Trophoblast cell (in vitro differentiated cells and primary cell): ENCODE results near the gene SLIT1.

Experiments
- DNase-seq, 2 donors: peaks; one replicate each; pipeline ENCODE4 v3.0.0-alpha.2; 2016
- H2AFZ ChIP-seq: 2 replicates; pipeline ENCODE4 v1.6.1; 2013; ENCODE audit warnings: low read length, moderate library complexity, mild to moderate bottlenecking; ENCODE audit not compliant: insufficient read depth, poor library complexity
- H2AK5ac ChIP-seq: 2 replicates; pipeline ENCODE4 v1.6.1; 2013; ENCODE audit warnings: mild to moderate bottlenecking, low read length
- H2BK120ac ChIP-seq: 2 replicates; pipeline ENCODE4 v1.6.1; 2013; ENCODE audit warnings: low read length, mild to moderate bottlenecking, moderate library complexity; ENCODE audit not compliant: insufficient read depth, poor library complexity
- H2BK12ac ChIP-seq: 2 replicates; pipeline ENCODE4 v1.6.1; 2013; ENCODE audit warnings: mild to moderate bottlenecking, low read length, moderate library complexity
- H2BK5ac ChIP-seq: 2 replicates; pipeline ENCODE4 v1.6.1; 2013; ENCODE audit warnings: low read length, low read depth, moderate library complexity, mild to moderate bottlenecking; ENCODE audit not compliant: poor library complexity
- H3K14ac ChIP-seq: 2 replicates; pipeline ENCODE4 v1.6.1; 2013; ENCODE audit warnings: mild to moderate bottlenecking, low read length
- H3K18ac ChIP-seq: 2 replicates; pipeline ENCODE4 v1.6.1; 2013; ENCODE audit warnings: mild to moderate bottlenecking, low read length
- H3K23ac ChIP-seq: 2 replicates; pipeline ENCODE4 v1.6.1; 2013; ENCODE audit warnings: low read length
- H3K27ac ChIP-seq: 2 replicates; pipeline ENCODE4 v1.5.1; 2013; ENCODE audit warnings: low read depth, mild to moderate bottlenecking, inconsistent platforms, low read length, moderate library complexity
- H3K27me3 ChIP-seq: 2 replicates; pipeline ENCODE4 v1.6.1; 2013; ENCODE audit warnings: inconsistent platforms, mild to moderate bottlenecking, low read length, moderate library complexity; ENCODE audit not compliant: insufficient read depth
- H3K36me3 ChIP-seq, 2 experiments: 1 replicate in 1 of 2; 2 replicates in 1 of 2; pipeline ENCODE4 v1.6.1; 2013; ENCODE audit warnings: low read length in 2 of 2, mild to moderate bottlenecking in 2 of 2, moderate library complexity in 1 of 2; ENCODE audit not compliant: insufficient read depth in 2 of 2, control insufficient read depth in 1 of 2
- H3K4ac ChIP-seq: 2 replicates; pipeline ENCODE4 v1.6.1; 2013; ENCODE audit warnings: low read depth, mild to moderate bottlenecking, low read length, moderate library complexity
- H3K4me1 ChIP-seq, 2 experiments: 1 replicate in 1 of 2; 2 replicates in 1 of 2; pipeline ENCODE4 v1.6.1; 2013; ENCODE audit warnings: low read length in 2 of 2, mild to moderate bottlenecking in 2 of 2, moderate library complexity in 1 of 2; ENCODE audit not compliant: insufficient read depth in 2 of 2, control insufficient read depth in 1 of 2
- H3K4me2 ChIP-seq: 2 replicates; pipeline ENCODE4 v1.6.1; 2013; ENCODE audit warnings: inconsistent platforms, mild to moderate bottlenecking, low read length, moderate library complexity
- H3K4me3 ChIP-seq: 2 replicates; pipeline ENCODE4 v1.5.1; 2013; ENCODE audit warnings: mild to moderate bottlenecking, low read depth, low read length, inconsistent platforms
- H3K79me1 ChIP-seq: one replicate; pipeline ENCODE4 v1.6.1; 2013; ENCODE audit warnings: low read length
- H3K79me2 ChIP-seq: 2 replicates; pipeline ENCODE4 v1.6.1; 2013; ENCODE audit warnings: low read length, mild to moderate bottlenecking; ENCODE audit not compliant: control insufficient read depth, insufficient read depth, poor library complexity
- H3K9ac ChIP-seq: 2 replicates; pipeline ENCODE4 v1.6.1; 2013; ENCODE audit warnings: mild to moderate bottlenecking, low read length
- H3K9me3 ChIP-seq: 2 replicates; pipeline ENCODE4 v1.6.1; 2013; ENCODE audit warnings: low read depth, mild to moderate bottlenecking, control low read depth, inconsistent platforms, low read length; ENCODE audit not compliant: insufficient read depth
- H4K12ac ChIP-seq: 2 replicates; pipeline ENCODE4 v1.6.1; 2013; ENCODE audit warnings: low read depth, mild to moderate bottlenecking, low read length, moderate library complexity
- H4K8ac ChIP-seq: 2 replicates; pipeline ENCODE4 v1.6.1; 2013; ENCODE audit warnings: low read depth, mild to moderate bottlenecking, low read length, moderate library complexity
- H4K91ac ChIP-seq: one replicate; pipeline ENCODE4 v1.6.1; 2013; ENCODE audit warnings: low read depth, mild to moderate bottlenecking, low read length, moderate library complexity
- WGBS: extraction: QIAGEN DNeasy Blood & Tissue Kit; methylation state at CpG from one replicate; pipeline ENCODE4 v1.1.7; 2013; ENCODE audit warnings: missing lambda C conversion rate; ENCODE audit not compliant: insufficient read length, insufficient coverage; ENCODE audit errors: extremely low coverage; 5-methylcytosine and 5-hydroxymethylcytosine counted together

Gene SLIT1

DNA sequence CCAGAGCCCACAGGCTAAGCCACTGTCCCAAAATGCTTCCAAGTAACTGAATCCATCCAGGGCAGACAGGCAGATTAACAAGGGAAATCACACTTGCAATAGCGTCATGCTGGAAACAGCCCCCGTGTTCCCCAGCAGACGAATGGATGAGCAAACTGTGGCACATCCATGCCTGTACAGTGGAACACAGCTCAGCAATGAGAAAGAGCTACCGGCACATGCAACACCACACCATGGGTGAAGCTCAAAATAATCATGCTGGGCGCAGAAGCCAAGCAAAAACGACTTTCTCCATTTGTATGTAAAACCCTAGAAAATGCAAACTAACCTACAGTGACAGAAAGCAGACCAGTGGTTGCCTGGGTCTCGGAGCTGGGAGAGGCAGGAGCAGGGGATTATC lies 153.1 kb downstream of the SLIT1 start:
- H2AFZ ChIP-seq, result no peak overlapping the region
- H4K12ac ChIP-seq, result no peak overlapping the region
- H3K27ac ChIP-seq, result no peak overlapping the region
- H3K27me3 ChIP-seq, result no peaks in the 10 kb centered on the region
- H3K36me3 ChIP-seq, result no peaks in the 10 kb centered on the region
- DNase-seq, result no peak
- no peaks in the 10 kb centered on the region for H3K9me3 ChIP-seq
- H2AK5ac ChIP-seq, result no peak overlapping the region
- H2BK5ac ChIP-seq, result no peak overlapping the region
- H3K23ac ChIP-seq, result no peak overlapping the region
- no CpG with 5 or more reads among the region's 7 CpGs for WGBS
- peaks cover 0 to 2% of the 10 kb centered on the region in 2 experiments for H3K4me1 ChIP-seq
- H3K14ac ChIP-seq, result no peak overlapping the region
- H3K79me2 ChIP-seq, result no peaks in the 10 kb centered on the region
- no peak overlapping the region for H4K8ac ChIP-seq
- no peak overlapping the region for H3K9ac ChIP-seq
- H3K79me1 ChIP-seq, result no peaks in the 10 kb centered on the region
- no peak overlapping the region for H3K4me2 ChIP-seq
- H4K91ac ChIP-seq, result no peak overlapping the region
- H3K4me3 ChIP-seq, result no peak overlapping the region
- H2BK12ac ChIP-seq, result no peak overlapping the region
- no peak overlapping the region for H3K18ac ChIP-seq
- no peak overlapping the region for H3K4ac ChIP-seq
- H2BK120ac ChIP-seq, result no peak overlapping the region

DNA sequence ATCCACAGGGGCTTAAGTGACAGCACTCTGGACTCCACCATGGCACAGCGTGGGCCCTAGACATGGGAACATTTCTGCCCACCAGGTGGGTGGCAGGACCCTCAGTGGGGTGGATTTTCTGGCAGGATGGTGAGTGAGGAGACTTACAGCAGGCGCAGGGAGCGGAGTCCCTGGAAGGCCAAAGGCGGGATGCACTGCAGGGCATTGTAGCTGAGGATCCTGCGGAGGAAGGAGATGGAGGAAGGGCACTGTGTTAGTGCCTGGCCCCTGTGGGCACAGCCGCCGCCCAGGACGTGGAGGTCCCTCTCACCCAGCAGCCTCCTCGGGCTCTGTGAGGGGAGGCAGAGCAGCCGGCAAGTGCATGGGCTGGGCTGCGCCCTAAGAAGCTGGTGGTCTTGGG lies 154.3 kb downstream of the SLIT1 start:
- Histone ChIP-seq H3K36me3 (no peaks in the 10 kb centered on the region), H3K4me2 (no peak overlapping the region), H4K12ac (no peak overlapping the region), H3K23ac (no peak overlapping the region), H3K4ac (no peak overlapping the region), H4K8ac (no peak overlapping the region), H2AK5ac (no peak overlapping the region), H3K27me3 (no peaks in the 10 kb centered on the region), H3K79me2 (no peaks in the 10 kb centered on the region), H3K4me3 (no peak overlapping the region), H3K9me3 (no peaks in the 10 kb centered on the region), H3K14ac (no peak overlapping the region), H2BK5ac (no peak overlapping the region), H3K9ac (no peak overlapping the region), H3K27ac (no peak overlapping the region), H2BK12ac (no peak overlapping the region), H4K91ac (no peak overlapping the region), H3K18ac (no peak overlapping the region), H3K79me1 (no peaks in the 10 kb centered on the region), H3K4me1 (no peaks in the 10 kb centered on the region), H2AFZ (no peak overlapping the region), H2BK120ac (no peak overlapping the region)
- no peak for DNase-seq
- WGBS, result no CpG with 5 or more reads among the region's 11 CpGs

DNA sequence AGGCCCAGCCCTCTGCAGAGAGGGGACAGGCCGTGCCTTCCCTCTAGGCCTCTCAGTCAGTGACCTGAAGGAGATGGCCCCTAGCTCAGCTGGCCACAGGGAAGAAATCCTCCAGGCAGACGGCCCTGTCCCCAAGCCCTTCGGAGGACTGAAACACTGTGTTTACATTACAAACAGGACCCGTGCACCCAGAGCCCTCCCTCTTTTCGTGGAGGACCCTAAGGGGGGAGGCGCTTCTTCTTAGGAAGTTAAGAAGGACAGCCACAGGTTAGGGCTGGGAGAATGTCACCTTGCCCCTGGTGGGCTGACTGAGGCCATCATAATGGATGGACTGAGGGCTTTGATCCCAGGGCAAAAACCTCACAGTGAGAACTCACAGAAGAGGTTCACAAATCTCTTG lies 154.9 kb downstream of the SLIT1 start:
- no CpG with 5 or more reads among the region's 6 CpGs for WGBS
- Histone ChIP-seq H2AFZ (no peak overlapping the region), H4K8ac (no peak overlapping the region), H3K23ac (no peak overlapping the region), H4K12ac (no peak overlapping the region), H3K4ac (no peak overlapping the region), H3K14ac (no peak overlapping the region), H2AK5ac (no peak overlapping the region), H3K9ac (no peak overlapping the region), H3K4me3 (no peak overlapping the region), H3K27ac (no peak overlapping the region), H3K27me3 (no peaks in the 10 kb centered on the region), H3K4me1 (no peaks in the 10 kb centered on the region), H2BK120ac (no peak overlapping the region), H2BK5ac (no peak overlapping the region), H4K91ac (no peak overlapping the region), H3K79me1 (no peaks in the 10 kb centered on the region), H3K36me3 (no peaks in the 10 kb centered on the region), H3K79me2 (no peaks in the 10 kb centered on the region), H3K18ac (no peak overlapping the region), H2BK12ac (no peak overlapping the region), H3K4me2 (no peak overlapping the region), H3K9me3 (no peaks in the 10 kb centered on the region)
- DNase-seq, result no peak

DNA sequence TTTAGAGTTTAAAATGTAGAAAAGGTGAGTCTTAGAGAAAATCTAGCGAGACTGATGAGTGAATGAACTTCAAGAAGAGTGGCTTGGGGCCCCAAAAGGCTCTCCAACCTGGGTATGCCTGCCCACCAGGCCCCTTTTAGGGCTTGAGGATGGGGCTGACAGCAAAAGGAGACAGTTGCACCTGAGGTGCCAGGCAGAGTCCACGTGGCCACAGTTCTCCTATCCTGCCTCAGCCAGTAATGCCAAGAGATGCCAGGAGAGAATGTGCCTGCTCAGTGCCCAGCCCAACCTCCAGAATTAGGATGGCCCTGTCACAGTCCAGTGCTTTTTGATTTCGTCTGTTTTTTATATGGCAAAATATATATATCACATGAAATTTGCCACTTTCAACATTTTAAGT lies 156.5 kb downstream of the SLIT1 start:
- no peak overlapping the region for H3K4me3 ChIP-seq
- H3K27me3 ChIP-seq, result no peaks in the 10 kb centered on the region
- no peaks in the 10 kb centered on the region for H3K9me3 ChIP-seq
- H3K36me3 ChIP-seq, result no peaks in the 10 kb centered on the region
- H3K14ac ChIP-seq, result no peak overlapping the region
- no peak overlapping the region for H4K91ac ChIP-seq
- H3K23ac ChIP-seq, result no peak overlapping the region
- no peak overlapping the region for H2AK5ac ChIP-seq
- H3K79me1 ChIP-seq, result no peaks in the 10 kb centered on the region
- no peak overlapping the region for H4K12ac ChIP-seq
- no peak overlapping the region for H2BK12ac ChIP-seq
- H3K4ac ChIP-seq, result no peak overlapping the region
- H2BK120ac ChIP-seq, result no peak overlapping the region
- H3K18ac ChIP-seq, result no peak overlapping the region
- no peak for DNase-seq
- no peaks in the 10 kb centered on the region for H3K79me2 ChIP-seq
- WGBS, result no CpG with 5 or more reads among the region's 3 CpGs
- no peak overlapping the region for H3K4me2 ChIP-seq
- no peak overlapping the region for H2AFZ ChIP-seq
- H4K8ac ChIP-seq, result no peak overlapping the region
- no peak overlapping the region for H3K9ac ChIP-seq
- H3K4me1 ChIP-seq, result no peaks in the 10 kb centered on the region
- H3K27ac ChIP-seq, result no peak overlapping the region
- H2BK5ac ChIP-seq, result no peak overlapping the region
